ENCODE data around the gene CRBN.

DNA sequence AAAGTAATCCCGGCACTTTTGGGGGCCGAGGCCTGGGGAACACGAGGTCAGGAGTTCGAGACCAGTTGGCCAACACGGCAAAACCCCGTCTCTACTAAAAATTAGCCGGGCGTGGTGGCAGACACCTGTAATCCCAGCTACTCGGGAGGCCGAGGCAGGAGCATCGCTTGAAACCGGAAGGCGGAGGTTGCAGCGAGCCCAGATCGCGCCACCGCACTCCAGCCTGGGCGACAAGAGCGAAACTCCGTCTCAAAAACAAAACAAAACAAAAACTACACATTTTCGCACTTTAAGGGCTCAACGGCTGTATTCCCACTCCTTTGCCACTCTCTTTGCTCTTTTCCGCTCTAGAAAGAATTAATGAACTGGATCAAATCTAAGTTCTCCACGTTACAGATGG is 53.5 kb downstream of the CRBN start:
- TF ChIP-seq TAF1 (IDR thresholded peaks at IDR 0.05; ENCODE audit: low read depth) = no peak
- TF ChIP-seq EP300 (conservative IDR thresholded peaks at IDR 0.05; ENCODE audit: poor library complexity, severe bottlenecking) = no peak
- no peak for TF ChIP-seq EZH2 (IDR thresholded peaks at IDR 0.05; ENCODE audit: borderline replicate concordance, insufficient read depth, low read length, poor library complexity, severe bottlenecking)

All from neural cell (in vitro differentiated cells).